ENCODE data around the gene CLBA1. TPM values are rescaled to one million over a fixed set of nuclear protein-coding genes. Genes with fewer than 3 reads are reported as not detected.

CLBA1 gene
- total RNA-seq, 4 donors from 2014 or later, result 16.8 to 31.6 (median 20.9) TPM

GRCh38 chr14:104937694-104938365 lies 47.8 kb upstream of the CLBA1 start:
- H3K27ac ChIP-seq, result no peak overlapping the region
- peaks cover 17 to 27% of the 10 kb centered on the region in 2 donors for H3K4me1 ChIP-seq
- H3K4me3 ChIP-seq (replicated peaks in 1 of 3), result no peak overlapping the region
- no peak for TF ChIP-seq POLR2A (IDR thresholded peaks at IDR 0.05)
- TF ChIP-seq CTCF (IDR thresholded peaks at IDR 0.05), result no peak
- DNase-seq, result no peak
- WGBS, 2 donors, result 82 to 93% methylated on average over 11 of the region's 11 CpGs
- intact Hi-C loops (cut with DNase I), result no loop called here
- H3K27me3 ChIP-seq, result no peaks in the 10 kb centered on the region
- no peaks in the 10 kb centered on the region for H3K36me3 ChIP-seq
- no peaks in the 10 kb centered on the region for H3K9me3 ChIP-seq

GRCh38 chr14:104938436-104938835 lies 47.2 kb upstream of the CLBA1 start:
- no peak for DNase-seq
- WGBS, 2 donors, result 88 to 94% methylated on average over 2 of the region's 2 CpGs
- no peaks in the 10 kb centered on the region for H3K9me3 ChIP-seq
- no peaks in the 10 kb centered on the region for H3K27me3 ChIP-seq
- no peak for TF ChIP-seq POLR2A (IDR thresholded peaks at IDR 0.05)
- no peak for TF ChIP-seq CTCF (IDR thresholded peaks at IDR 0.05)
- no peaks in the 10 kb centered on the region for H3K36me3 ChIP-seq
- intact Hi-C loops (cut with DNase I), result no loop called here
- H3K4me3 ChIP-seq (replicated peaks in 1 of 3), result no peak overlapping the region
- peaks cover 17 to 24% of the 10 kb centered on the region in 2 donors for H3K4me1 ChIP-seq
- H3K27ac ChIP-seq, result no peak overlapping the region

- intact Hi-C loops (cut with DNase I), result no loop called here
- Histone ChIP-seq H3K27me3 (no peaks in the 10 kb centered on the region), H3K36me3 (no peaks in the 10 kb centered on the region), H3K9me3 (no peaks in the 10 kb centered on the region), H3K27ac (no peak overlapping the region), H3K4me1 (peaks cover 17 to 21% of the 10 kb centered on the region in 2 donors), H3K4me3 (replicated peaks in 1 of 3) (no peak overlapping the region)
- no peak for DNase-seq
- WGBS, 2 donors, result 86 to 100% methylated on average over 1 of the region's 1 CpG
- TF ChIP-seq POLR2A (IDR thresholded peaks at IDR 0.05) (no peak), CTCF (IDR thresholded peaks at IDR 0.05) (no peak)
These were observed 46.6 kb upstream of the CLBA1 start for GRCh38 chr14:104938960-104939359.

- Histone ChIP-seq H3K9me3 (no peaks in the 10 kb centered on the region), H3K4me3 (replicated peaks in 1 of 3) (no peak overlapping the region), H3K27me3 (no peaks in the 10 kb centered on the region), H3K36me3 (no peaks in the 10 kb centered on the region), H3K27ac (no peak overlapping the region), H3K4me1 (peaks cover 11 to 13% of the 10 kb centered on the region in 2 donors)
- TF ChIP-seq POLR2A (IDR thresholded peaks at IDR 0.05) (no peak), CTCF (IDR thresholded peaks at IDR 0.05) (no peak)
- peak in 1 of 2 donors; percentile 29 for DNase-seq
- intact Hi-C loops (cut with DNase I), result no loop called here
- WGBS, 2 donors, result 49 to 72% methylated on average over 8 to 11 of the region's 11 CpGs
These were observed 45.8 kb upstream of the CLBA1 start for GRCh38 chr14:104939666-104940410.

- intact Hi-C loops (cut with DNase I), result no loop called here
- no peak for DNase-seq
- Histone ChIP-seq H3K27ac (no peak overlapping the region), H3K36me3 (no peaks in the 10 kb centered on the region), H3K27me3 (no peaks in the 10 kb centered on the region), H3K4me3 (replicated peaks in 1 of 3) (no peak overlapping the region), H3K4me1 (peaks cover 3 to 5% of the 10 kb centered on the region in 2 donors), H3K9me3 (no peaks in the 10 kb centered on the region)
- 67 to 86% methylated on average over 2 to 3 of the region's 3 CpGs for WGBS, 2 donors
- TF ChIP-seq POLR2A (IDR thresholded peaks at IDR 0.05) (no peak), CTCF (IDR thresholded peaks at IDR 0.05) (no peak)
These were observed 45.0 kb upstream of the CLBA1 start for GRCh38 chr14:104940526-104941150.
